Aorta (tissue), 5 donors: Measurements from ENCODE around the gene PPCDC. TPM values are rescaled to one million over a fixed set of nuclear protein-coding genes. Genes with fewer than 3 reads are reported as not detected.

Source experiments
- ATAC-seq: fragments of 200-7000 bp; cut with Tn5 transposase; one replicate; pipeline ENCODE4 v1.9.1; 2022; ENCODE audit warnings: moderate library complexity; ENCODE audit not compliant: low FRiP score
- DNase-seq, 2 donors: peaks; one replicate each; pipeline ENCODE4 v3.0.0-alpha.2; 2020
- H3K27ac ChIP-seq, 2 donors: one replicate each; pipeline ENCODE4 v1.5.1; 2013; ENCODE audit warnings: low read length in 2 of 2, mild to moderate bottlenecking in 2 of 2, moderate library complexity in 2 of 2, control low read depth in 1 of 2, inconsistent platforms in 1 of 2, low read depth in 1 of 2
- H3K27me3 ChIP-seq, 2 donors: one replicate each; pipeline ENCODE4 v1.6.1; 2013; ENCODE audit warnings: control low read depth in 1 of 2, low read length in 1 of 2, mild to moderate bottlenecking in 1 of 2, moderate library complexity in 1 of 2; ENCODE audit not compliant: insufficient read depth in 2 of 2, control insufficient read depth in 1 of 2
- H3K36me3 ChIP-seq, 2 donors: one replicate each; pipeline ENCODE4 v1.6.1; 2013; ENCODE audit warnings: control low read depth in 1 of 2, low read length in 1 of 2, mild to moderate bottlenecking in 1 of 2; ENCODE audit not compliant: insufficient read depth in 2 of 2, control insufficient read depth in 1 of 2
- H3K4me1 ChIP-seq, 2 donors: one replicate each; pipeline ENCODE4 v1.6.1; 2013; ENCODE audit warnings: low read length in 2 of 2, control low read depth in 1 of 2, mild to moderate bottlenecking in 1 of 2, moderate library complexity in 1 of 2; ENCODE audit not compliant: insufficient read depth in 2 of 2, control insufficient read depth in 1 of 2
- H3K4me3 ChIP-seq, 2 donors: one replicate each; pipeline ENCODE4 v1.5.1; 2013; ENCODE audit warnings: low read length in 2 of 2, control low read depth in 1 of 2, mild to moderate bottlenecking in 1 of 2
- H3K9me3 ChIP-seq: one replicate; pipeline ENCODE4 v1.6.1; 2013; ENCODE audit warnings: mild to moderate bottlenecking, low read length; ENCODE audit not compliant: control insufficient read depth
- WGBS, 2 donors: extraction: QIAGEN DNeasy Blood & Tissue Kit; methylation state at CpG; one replicate each; pipeline ENCODE4 v1.1.7; 2013; 5-methylcytosine and 5-hydroxymethylcytosine counted together
- intact Hi-C, 2 donors: fragments of 100-400 bp; cut with DNase I; formaldehyde crosslinking; loops; one replicate each; pipeline versions ENCODE4 v1.14.2 to v1.15.0; 2022
- polyA plus RNA-seq, 2 donors: library from polyadenylated mRNA; stranded (reverse); fragments of 200-250 nt; gene quantifications; one replicate each; pipeline ENCODE4 v1.2.3, GENCODE V29; 2013
- total RNA-seq, 2 donors: library from RNA; stranded (reverse); fragmentation: NEBNext Ultra II Directional; extraction: Animal tissue kit (Norgen Biotek cat#: 25700); gene quantifications; one replicate each; pipeline ENCODE4 v1.2.1, GENCODE V29; 2021
- donor health status: healthy with polysubstance abuse.
- donor health status: Bipolar disorder and iron deficiency.
- donor health status: DM: no; HTN: no; CAD: no.
- donor health status: DM: no; HTN: no; CAD: no.
- donor health status: DM: yes; HTN: yes; CAD: no.

PPCDC gene
- total and polyA plus RNA-seq, 4 donors: 8.2 to 22.6 (median 15.1) TPM

DNA sequence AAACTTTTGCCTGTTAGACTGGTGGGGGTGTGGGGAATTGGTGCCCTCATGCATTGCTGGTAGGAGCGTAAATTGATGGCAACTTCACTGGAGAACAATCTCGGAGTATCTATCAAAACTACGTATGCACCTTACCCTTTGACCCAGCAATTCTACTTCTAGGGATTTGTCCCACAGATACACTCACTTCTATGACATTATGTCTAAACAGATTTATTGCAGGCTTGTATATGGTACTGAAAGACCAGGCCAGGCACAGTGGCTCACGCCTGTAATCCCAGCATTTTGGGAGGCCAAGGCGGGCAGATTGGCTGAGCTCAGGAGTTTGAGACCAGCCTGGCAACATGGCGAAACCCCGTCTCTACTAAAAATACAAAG, 30.3 kb downstream of the PPCDC start:
- Histone ChIP-seq H3K9me3 (no peaks in the 10 kb centered on the region), H3K36me3 (no peaks in the 10 kb centered on the region), H3K4me1 (no peaks in the 10 kb centered on the region), H3K27me3 (no peaks in the 10 kb centered on the region), H3K4me3 (no peak overlapping the region), H3K27ac (no peak overlapping the region)
- ATAC-seq (no peak), DNase-seq (peak in 1 of 2 donors; percentile 31)
- intact Hi-C loops: no loop called here
- WGBS, 2 donors: 96 to 97% methylated on average over 7 of the region's 7 CpGs

DNA sequence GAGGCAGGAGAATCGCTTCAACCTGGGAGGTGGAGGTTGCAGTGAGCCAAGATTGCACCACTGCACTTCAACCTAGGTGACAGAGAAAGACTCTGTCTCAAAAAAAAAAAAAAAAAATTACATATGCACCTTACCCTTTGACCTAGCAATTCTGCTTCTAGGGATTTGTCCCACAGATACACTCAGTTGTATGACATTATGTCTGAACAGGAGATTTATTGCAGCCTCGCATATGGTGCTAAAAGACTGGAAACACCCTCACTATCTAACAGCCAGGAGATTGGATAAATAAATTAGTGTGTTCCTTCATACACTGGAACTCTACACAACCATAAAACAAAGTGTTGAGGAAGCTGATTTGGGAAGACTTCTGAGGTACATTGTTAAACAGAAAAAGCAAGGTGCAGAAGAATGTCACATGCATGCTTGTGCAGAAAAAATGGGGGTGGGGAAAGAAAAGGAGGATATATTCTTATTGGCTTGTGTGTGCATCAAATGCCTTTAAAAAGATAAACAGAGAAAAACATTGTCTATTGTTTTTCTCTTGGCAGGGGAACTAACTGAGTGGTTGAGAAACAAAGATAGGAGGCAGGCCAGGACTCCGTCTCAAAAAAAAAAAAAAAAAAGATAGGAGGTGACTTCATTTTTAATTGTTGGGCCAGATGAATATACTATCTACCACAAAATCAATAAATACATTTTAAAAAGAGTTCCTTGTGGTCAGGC, 30.9 kb downstream of the PPCDC start:
- Histone ChIP-seq H3K4me3 (no peak overlapping the region), H3K27ac (no peak overlapping the region), H3K4me1 (no peaks in the 10 kb centered on the region), H3K27me3 (no peaks in the 10 kb centered on the region), H3K36me3 (no peaks in the 10 kb centered on the region), H3K9me3 (no peaks in the 10 kb centered on the region)
- DNase-seq (no peak), ATAC-seq (no peak)
- intact Hi-C loops: no loop called here
- WGBS, 2 donors: 64 to 71% methylated on average over 3 of the region's 3 CpGs

DNA sequence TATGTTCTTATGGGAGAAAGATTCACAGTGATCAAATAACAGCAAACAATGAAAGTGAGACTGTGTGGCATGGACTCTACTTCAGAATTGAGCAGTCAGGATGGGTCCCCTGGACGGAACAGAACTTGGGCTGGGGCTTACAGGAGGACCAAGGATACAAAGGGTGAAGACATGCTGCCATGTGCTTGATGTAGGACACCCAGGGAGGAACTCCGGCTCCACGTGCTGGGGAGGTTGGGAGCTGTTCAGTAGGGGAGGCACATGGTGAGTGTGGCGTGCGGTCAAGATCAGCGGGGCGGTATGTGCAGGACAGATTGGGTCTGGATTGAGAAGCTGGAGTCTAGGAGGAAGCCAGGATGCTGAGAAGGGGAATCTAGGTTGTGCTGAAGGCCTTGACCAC, 32.6 kb downstream of the PPCDC start:
- no peak overlapping the region for H3K4me3 ChIP-seq
- no peaks in the 10 kb centered on the region for H3K27me3 ChIP-seq
- no peaks in the 10 kb centered on the region for H3K9me3 ChIP-seq
- no peak for ATAC-seq
- H3K4me1 ChIP-seq: no peaks in the 10 kb centered on the region
- intact Hi-C loops: no loop called here
- no peak overlapping the region for H3K27ac ChIP-seq
- WGBS, 2 donors: 88 to 90% methylated on average over 7 of the region's 7 CpGs
- H3K36me3 ChIP-seq: no peaks in the 10 kb centered on the region
- peak in 1 of 2 donors; percentile 51 for DNase-seq

DNA sequence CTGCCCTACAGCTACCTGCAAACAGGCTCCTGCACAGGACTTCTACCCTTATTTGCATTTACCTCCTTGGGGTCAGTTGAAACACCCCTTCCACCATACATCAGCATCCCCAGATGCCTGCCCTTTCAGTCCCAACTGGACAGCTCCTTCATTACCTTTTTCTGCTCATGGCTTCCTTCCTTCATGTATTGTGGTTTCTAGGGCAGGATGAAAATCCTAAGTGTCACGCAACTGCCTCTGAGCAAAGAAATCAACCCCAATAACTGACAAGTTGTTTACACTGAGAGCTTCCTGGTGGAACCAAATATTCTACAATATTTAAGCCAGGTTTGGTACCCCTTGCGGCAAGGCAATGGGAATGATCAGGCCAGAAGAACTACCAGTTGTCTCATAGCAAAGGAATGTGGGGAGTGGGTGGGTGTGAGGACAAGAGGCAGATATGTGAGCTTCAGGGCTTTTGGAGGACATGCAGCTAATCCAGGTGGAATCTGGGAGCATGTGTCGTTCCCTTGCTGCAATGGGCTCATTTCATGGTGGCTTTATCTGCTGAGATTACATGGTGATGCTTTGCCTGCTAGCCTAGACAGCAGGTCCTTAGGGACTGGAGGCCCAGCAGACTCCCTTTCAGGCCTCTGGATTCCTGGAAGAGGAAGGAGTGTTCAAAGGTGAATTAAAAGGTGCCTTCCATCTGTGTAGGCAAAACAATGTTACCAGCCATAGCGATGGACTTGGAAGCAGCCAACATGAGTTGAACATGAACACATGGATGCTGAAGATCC, 34.9 kb downstream of the PPCDC start:
- H3K27me3 ChIP-seq: no peaks in the 10 kb centered on the region
- H3K4me1 ChIP-seq: no peaks in the 10 kb centered on the region
- H3K9me3 ChIP-seq: no peaks in the 10 kb centered on the region
- H3K27ac ChIP-seq: no peak overlapping the region
- 98 to 99% methylated on average over 4 of the region's 4 CpGs for WGBS, 2 donors
- no peaks in the 10 kb centered on the region for H3K36me3 ChIP-seq
- intact Hi-C loops: no loop called here
- no peak overlapping the region for H3K4me3 ChIP-seq
- peak in 1 of 2 donors; percentile 1 for DNase-seq
- no peak for ATAC-seq

DNA sequence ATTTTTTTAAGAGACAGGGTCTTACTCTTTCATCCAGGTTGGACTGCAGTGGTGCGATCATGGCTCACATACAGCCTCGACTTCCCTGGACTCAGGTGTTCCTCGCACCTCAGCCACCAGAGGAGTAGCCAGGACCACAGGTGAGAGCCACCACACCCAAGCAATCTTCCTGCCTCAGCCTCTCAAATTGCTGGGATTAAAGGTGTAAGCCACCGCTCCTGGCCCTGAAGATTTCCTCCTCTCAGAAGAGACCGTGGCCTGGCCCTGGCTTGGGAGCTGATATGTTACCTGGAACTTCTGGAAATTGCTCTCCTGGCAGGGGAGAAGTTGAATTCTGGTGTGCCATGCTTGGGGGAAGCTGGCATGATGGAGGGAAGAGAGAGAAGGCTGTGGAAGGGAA, 36.2 kb downstream of the PPCDC start:
- intact Hi-C loops: no loop called here
- no peak overlapping the region for H3K27ac ChIP-seq
- no peaks in the 10 kb centered on the region for H3K36me3 ChIP-seq
- WGBS, 2 donors: 97 to 98% methylated on average over 5 of the region's 5 CpGs
- ATAC-seq: no peak
- H3K4me3 ChIP-seq: no peak overlapping the region
- no peaks in the 10 kb centered on the region for H3K4me1 ChIP-seq
- DNase-seq: peak in 1 of 2 donors; percentile 30
- no peaks in the 10 kb centered on the region for H3K9me3 ChIP-seq
- no peaks in the 10 kb centered on the region for H3K27me3 ChIP-seq

DNA sequence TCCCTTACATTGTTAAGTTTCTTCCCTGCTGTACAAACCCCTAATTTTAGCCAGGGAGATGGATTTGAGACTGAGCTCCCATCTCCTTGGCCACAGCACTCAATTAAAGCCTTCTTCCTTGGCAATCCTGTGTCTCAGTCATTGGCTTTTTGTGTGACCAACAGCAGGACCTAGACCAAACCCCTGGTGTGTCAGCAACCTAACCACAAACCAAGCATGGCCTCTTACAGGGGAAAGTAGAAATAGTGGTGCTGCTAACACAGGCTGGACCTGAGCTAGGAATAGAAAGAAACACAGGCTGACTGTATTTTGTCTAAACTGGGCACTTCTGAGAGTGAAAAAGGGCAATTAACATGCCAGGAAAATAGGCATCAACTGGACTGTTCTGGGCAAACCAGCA, 37.9 kb downstream of the PPCDC start:
- H3K4me1 ChIP-seq: no peaks in the 10 kb centered on the region
- intact Hi-C loops: no loop called here
- ATAC-seq: no peak
- no peaks in the 10 kb centered on the region for H3K27me3 ChIP-seq
- no peak overlapping the region for H3K4me3 ChIP-seq
- H3K36me3 ChIP-seq: no peaks in the 10 kb centered on the region
- no peaks in the 10 kb centered on the region for H3K9me3 ChIP-seq
- DNase-seq: no peak
- H3K27ac ChIP-seq: no peak overlapping the region

DNA sequence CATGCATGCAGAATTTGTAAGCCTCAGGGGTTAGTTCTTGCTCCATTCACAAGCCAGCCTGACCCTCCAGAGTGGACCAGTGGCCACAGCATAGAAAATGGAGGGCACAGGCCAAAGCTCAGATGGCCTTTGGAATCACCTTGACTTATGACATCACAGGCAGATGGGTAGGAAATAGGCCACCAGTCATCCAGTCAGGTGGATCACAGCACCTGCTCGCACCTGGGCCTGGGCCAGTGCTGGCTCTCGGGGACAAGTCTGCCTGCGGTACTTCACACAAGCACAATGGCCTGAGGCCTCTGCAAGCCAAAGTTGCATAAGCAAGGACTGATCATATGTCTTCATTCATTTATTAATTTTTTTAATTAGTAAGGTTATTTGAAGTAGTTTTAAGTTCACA, 39.3 kb downstream of the PPCDC start:
- no peaks in the 10 kb centered on the region for H3K9me3 ChIP-seq
- peaks cover 0 to 3% of the 10 kb centered on the region in 2 donors for H3K4me1 ChIP-seq
- H3K36me3 ChIP-seq: no peaks in the 10 kb centered on the region
- ATAC-seq (no peak), DNase-seq (no peak)
- H3K27me3 ChIP-seq: no peaks in the 10 kb centered on the region
- no peak overlapping the region for H3K4me3 ChIP-seq
- no peak overlapping the region for H3K27ac ChIP-seq
- intact Hi-C loops: no loop called here
- WGBS, 2 donors: 65 to 67% methylated on average over 3 of the region's 3 CpGs

DNA sequence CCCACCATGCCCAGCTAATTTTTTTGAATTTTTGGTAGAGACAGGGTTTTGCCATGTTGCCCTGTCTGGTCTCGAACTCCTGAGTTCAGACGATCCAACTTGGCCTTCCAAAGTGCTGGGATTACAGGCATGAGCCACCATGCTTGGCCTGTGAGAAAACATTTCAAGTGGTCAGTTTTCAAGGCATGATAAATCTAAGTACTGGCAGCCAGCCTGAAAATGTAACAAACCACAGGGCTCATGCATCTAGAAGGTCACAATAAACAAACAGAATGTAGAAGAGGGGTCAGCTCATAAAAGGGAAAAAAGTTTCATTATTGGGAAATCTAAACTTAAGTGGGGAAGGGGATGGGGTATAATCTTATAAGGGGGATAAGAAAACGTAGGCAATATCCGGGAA, 39.9 kb downstream of the PPCDC start:
- ATAC-seq (no peak), DNase-seq (no peak)
- no peak overlapping the region for H3K27ac ChIP-seq
- H3K27me3 ChIP-seq: no peaks in the 10 kb centered on the region
- H3K9me3 ChIP-seq: no peaks in the 10 kb centered on the region
- H3K36me3 ChIP-seq: no peaks in the 10 kb centered on the region
- peaks cover 0 to 3% of the 10 kb centered on the region in 2 donors for H3K4me1 ChIP-seq
- WGBS, 2 donors: 66 to 72% methylated on average over 4 of the region's 4 CpGs
- H3K4me3 ChIP-seq: no peak overlapping the region
- intact Hi-C loops: no loop called here

DNA sequence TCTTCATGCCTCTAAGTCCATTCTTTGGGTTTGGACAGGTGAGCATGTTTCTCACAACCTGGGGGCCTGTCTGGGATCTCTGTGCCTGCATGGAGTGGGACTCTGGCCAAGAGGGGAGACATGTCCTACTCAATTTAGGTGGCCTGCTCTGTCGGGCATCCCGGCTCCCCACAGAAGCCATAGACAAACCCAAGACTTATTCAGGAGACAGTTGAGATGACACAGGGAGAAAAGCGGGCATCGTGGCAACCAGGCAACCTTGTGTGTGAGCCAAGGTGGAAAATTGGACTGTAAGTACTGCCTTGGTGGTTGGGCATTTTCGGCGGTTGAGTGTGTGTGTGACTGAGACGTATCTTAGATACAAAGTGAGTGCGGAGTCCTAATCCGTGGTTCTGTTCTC, 40.5 kb downstream of the PPCDC start:
- intact Hi-C loops: no loop called here
- H3K9me3 ChIP-seq: no peaks in the 10 kb centered on the region
- no peaks in the 10 kb centered on the region for H3K36me3 ChIP-seq
- H3K4me1 ChIP-seq: peaks cover 0 to 3% of the 10 kb centered on the region in 2 donors
- no peak overlapping the region for H3K27ac ChIP-seq
- H3K27me3 ChIP-seq: no peaks in the 10 kb centered on the region
- no peak overlapping the region for H3K4me3 ChIP-seq
- 88 to 93% methylated on average over 9 of the region's 9 CpGs for WGBS, 2 donors
- no peak for DNase-seq
- ATAC-seq: no peak
